Measurements from ENCODE around the gene TRH.
"Not testable (repeated sequence)": the region's sequence is repeated elsewhere in the genome, so short reads cannot be mapped to it uniquely, and the experiment has no call there.

DNA sequence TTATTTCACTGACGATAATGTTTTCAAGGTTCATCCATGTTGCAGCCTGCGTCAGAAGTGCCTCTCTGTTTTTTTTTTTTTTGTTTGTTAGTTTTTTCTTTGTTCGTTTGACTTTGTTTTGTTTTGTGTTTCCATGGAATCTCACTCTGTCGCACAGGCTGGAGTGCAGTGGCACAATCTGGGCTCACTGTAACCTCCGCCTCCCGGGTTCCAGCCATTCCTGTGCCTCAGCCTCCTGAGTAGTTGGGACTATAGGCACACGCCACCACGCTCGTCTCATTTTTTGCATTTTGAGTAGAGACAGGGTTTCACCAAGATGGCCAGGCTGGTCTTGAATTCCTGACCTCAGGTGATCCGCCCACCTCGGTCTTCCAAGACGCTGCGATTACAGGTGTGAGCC lies 43.1 kb downstream of the TRH start:
- not testable (repeated sequence) for TF ChIP-seq POLR2A (IDR thresholded peaks at IDR 0.05)
- TF ChIP-seq, protein P1, sequence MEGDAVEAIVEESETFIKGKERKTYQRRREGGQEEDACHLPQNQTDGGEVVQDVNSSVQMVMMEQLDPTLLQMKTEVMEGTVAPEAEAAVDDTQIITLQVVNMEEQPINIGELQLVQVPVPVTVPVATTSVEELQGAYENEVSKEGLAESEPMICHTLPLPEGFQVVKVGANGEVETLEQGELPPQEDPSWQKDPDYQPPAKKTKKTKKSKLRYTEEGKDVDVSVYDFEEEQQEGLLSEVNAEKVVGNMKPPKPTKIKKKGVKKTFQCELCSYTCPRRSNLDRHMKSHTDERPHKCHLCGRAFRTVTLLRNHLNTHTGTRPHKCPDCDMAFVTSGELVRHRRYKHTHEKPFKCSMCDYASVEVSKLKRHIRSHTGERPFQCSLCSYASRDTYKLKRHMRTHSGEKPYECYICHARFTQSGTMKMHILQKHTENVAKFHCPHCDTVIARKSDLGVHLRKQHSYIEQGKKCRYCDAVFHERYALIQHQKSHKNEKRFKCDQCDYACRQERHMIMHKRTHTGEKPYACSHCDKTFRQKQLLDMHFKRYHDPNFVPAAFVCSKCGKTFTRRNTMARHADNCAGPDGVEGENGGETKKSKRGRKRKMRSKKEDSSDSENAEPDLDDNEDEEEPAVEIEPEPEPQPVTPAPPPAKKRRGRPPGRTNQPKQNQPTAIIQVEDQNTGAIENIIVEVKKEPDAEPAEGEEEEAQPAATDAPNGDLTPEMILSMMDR (IDR thresholded peaks at IDR 0.05) = not testable (repeated sequence)

Measured in tibial nerve (tissue), 3 donors.